SK-N-MC (cell line): Measurements from ENCODE around the gene SLC28A3.

Source experiments
- EZH2 ChIP-seq: fragments of 200-600 bp; sonication (generic); IDR thresholded peaks from one replicate; pipeline ENCODE4 v1.6.1; 2017; ENCODE audit warnings: antibody characterized with exemption
- FOXP2 ChIP-seq: optimal IDR thresholded peaks from 2 replicates; pipeline ENCODE3; 2011; ENCODE audit warnings: mild to moderate bottlenecking, moderate library complexity; ENCODE audit not compliant: insufficient read depth; ENCODE audit errors: extremely low read length, control extremely low read depth
- POLR2AphosphoS5 ChIP-seq: IDR thresholded peaks from 2 replicates; pipeline ENCODE4 v1.6.1; 2012; ENCODE audit warnings: mild to moderate bottlenecking, low read depth, low read length, borderline replicate concordance

DNA sequence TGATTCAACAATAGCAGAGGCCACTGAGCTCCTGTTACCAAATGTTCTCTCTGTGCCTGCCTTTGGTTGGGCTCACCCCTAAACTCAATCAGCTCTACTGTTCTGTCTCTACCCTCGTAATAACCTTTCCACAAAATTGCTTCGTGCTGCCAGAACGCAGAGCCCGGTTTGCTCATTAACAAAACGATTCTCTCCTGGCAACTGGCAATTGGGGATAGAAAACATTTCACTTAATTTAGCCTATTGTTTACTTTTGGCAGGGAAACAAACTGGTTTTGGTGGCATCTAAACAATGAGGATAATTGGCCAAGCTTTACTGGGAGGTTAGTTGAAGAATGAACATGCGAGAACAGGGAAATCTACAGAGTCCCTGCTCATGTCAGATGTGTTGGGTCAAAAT is 56.6 kb downstream of the SLC28A3 start:
- no peak for TF ChIP-seq POLR2AphosphoS5
- no peak for TF ChIP-seq EZH2
- no peak for TF ChIP-seq FOXP2
